WTC11 (cell line): Measurements from ENCODE around the gene CTIF. TPM values are rescaled to one million over a fixed set of nuclear protein-coding genes. Genes with fewer than 3 reads are reported as not detected.

Experiments used
- ATAC-seq: fragments of 200-7000 bp; cut with Tn5 transposase; 2 replicates; pipeline ENCODE4 v1.10.0; 2021; ENCODE audit warnings: mild to moderate bottlenecking, moderate library complexity
- CTCF ChIA-PET: fragments of 300-600 bp; sonication (Branson Sonifier 250); formaldehyde crosslinking; loops from one replicate; lab custom pipeline; 2021; ENCODE audit warnings: antibody characterized with exemption; lab: Charles Lee
- POLR2A ChIA-PET: fragments of 350-600 bp; sonication (Branson Sonifier 250); formaldehyde crosslinking; loops from one replicate; lab custom pipeline; 2021; ENCODE audit warnings: antibody characterized with exemption; lab: Charles Lee
- DNase-seq: peaks from one replicate; pipeline ENCODE4 v3.0.0; 2021; ENCODE audit warnings: low spot score
- H3K27ac Mint-ChIP-seq: 2 replicates; pipeline ENCODE4 v1.8.0; 2021; ENCODE audit warnings: mixed read lengths
- H3K27me3 Mint-ChIP-seq: 2 replicates; pipeline ENCODE4 v1.8.0; 2021; ENCODE audit warnings: low read depth, mild to moderate bottlenecking, moderate library complexity, mixed read lengths
- H3K36me3 Mint-ChIP-seq: 2 replicates; pipeline ENCODE4 v1.8.0; 2021; ENCODE audit warnings: mixed read lengths
- H3K4me1 Mint-ChIP-seq: 2 replicates; pipeline ENCODE4 v1.8.0; 2022; ENCODE audit warnings: mixed read lengths
- H3K4me3 Mint-ChIP-seq: 2 replicates; pipeline ENCODE4 v1.8.0; 2021; ENCODE audit warnings: mild to moderate bottlenecking, moderate library complexity, mixed read lengths
- H3K9me3 Mint-ChIP-seq: 2 replicates; pipeline ENCODE4 v1.8.0; 2021; ENCODE audit warnings: mixed read lengths
- ARID4B ChIP-seq: sonication (generic); formaldehyde crosslinking; IDR thresholded peaks from 2 replicates; pipeline ENCODE4 v1.8.0; 2023; ENCODE audit warnings: missing genetic modification reagents, mild to moderate bottlenecking, borderline replicate concordance
- ATF1 ChIP-seq: sonication (generic); formaldehyde crosslinking; IDR thresholded peaks from 2 replicates; pipeline ENCODE4 v1.8.1; 2023; ENCODE audit warnings: mild to moderate bottlenecking, moderate library complexity, missing genetic modification reagents
- CDX4 ChIP-seq: fragments of 250-450 bp; sonication (Bioruptor Pico); IDR thresholded peaks from 2 replicates; pipeline ENCODE4 v1.9.0; 2021; ENCODE audit warnings: moderate library complexity, mild to moderate bottlenecking, inconsistent platforms, borderline replicate concordance
- ELF4 ChIP-seq: sonication (generic); formaldehyde crosslinking; IDR thresholded peaks from 2 replicates; pipeline ENCODE4 v1.8.1; 2022; ENCODE audit warnings: low read depth, mild to moderate bottlenecking, moderate library complexity, missing genetic modification reagents
- EMX1 ChIP-seq: fragments of 250-450 bp; sonication (Bioruptor Pico); IDR thresholded peaks from 2 replicates; pipeline ENCODE4 v1.8.0; 2021; ENCODE audit warnings: mild to moderate bottlenecking
- ERG ChIP-seq: fragments of 250-450 bp; sonication (Bioruptor Pico); IDR thresholded peaks from 2 replicates; pipeline ENCODE4 v1.8.0; 2021; ENCODE audit warnings: mild to moderate bottlenecking
- ESRRA ChIP-seq: sonication (generic); formaldehyde crosslinking; IDR thresholded peaks from 2 replicates; pipeline ENCODE4 v1.8.1; 2022; ENCODE audit warnings: mild to moderate bottlenecking, missing genetic modification reagents, borderline replicate concordance
- HMGA2 ChIP-seq: fragments of 250-450 bp; sonication (Bioruptor Pico); IDR thresholded peaks from 2 replicates; pipeline ENCODE4 v1.4.0; 2021; ENCODE audit warnings: mild to moderate bottlenecking, moderate library complexity
- IRF2 ChIP-seq: sonication (generic); formaldehyde crosslinking; IDR thresholded peaks from 2 replicates; pipeline ENCODE4 v1.8.0; 2022; ENCODE audit warnings: low read depth, missing genetic modification reagents, borderline replicate concordance
- MAX ChIP-seq: sonication (generic); formaldehyde crosslinking; IDR thresholded peaks from 2 replicates; pipeline ENCODE4 v1.8.0; 2022; ENCODE audit warnings: mild to moderate bottlenecking, missing genetic modification reagents
- MLX ChIP-seq: sonication (generic); formaldehyde crosslinking; IDR thresholded peaks from 2 replicates; pipeline ENCODE4 v1.8.1; 2023; ENCODE audit warnings: mild to moderate bottlenecking, missing genetic modification reagents, moderate library complexity
- MXD4 ChIP-seq: fragments of 250-450 bp; sonication (Bioruptor Pico); IDR thresholded peaks from 2 replicates; pipeline ENCODE4 v1.8.0; 2021; ENCODE audit warnings: mild to moderate bottlenecking, moderate library complexity, borderline replicate concordance
- NFATC4 ChIP-seq: fragments of 250-450 bp; sonication (Bioruptor Pico); IDR thresholded peaks from 2 replicates; pipeline ENCODE4 v1.9.0; 2021; ENCODE audit warnings: mild to moderate bottlenecking
- RORB ChIP-seq: fragments of 250-450 bp; sonication (Bioruptor Pico); IDR thresholded peaks from 2 replicates; pipeline ENCODE4 v1.9.0; 2021; ENCODE audit warnings: mild to moderate bottlenecking
- SMAD3 ChIP-seq: sonication (generic); formaldehyde crosslinking; IDR thresholded peaks from 2 replicates; pipeline ENCODE4 v1.8.0; 2022; ENCODE audit warnings: missing genetic modification reagents, mild to moderate bottlenecking, borderline replicate concordance
- TP53 ChIP-seq: sonication (generic); formaldehyde crosslinking; IDR thresholded peaks from 2 replicates; pipeline ENCODE4 v1.8.1; 2023; ENCODE audit warnings: mild to moderate bottlenecking, missing genetic modification reagents
- USF1 ChIP-seq: sonication (generic); formaldehyde crosslinking; IDR thresholded peaks from 2 replicates; pipeline ENCODE4 v1.8.0; 2022; ENCODE audit warnings: mild to moderate bottlenecking, missing genetic modification reagents
- ZBTB21 ChIP-seq: sonication (generic); formaldehyde crosslinking; IDR thresholded peaks from 2 replicates; pipeline ENCODE4 v1.8.1; 2023; ENCODE audit warnings: mild to moderate bottlenecking, missing genetic modification reagents, borderline replicate concordance
- ZNF138 ChIP-seq: sonication (generic); formaldehyde crosslinking; conservative IDR thresholded peaks from 2 replicates; pipeline ENCODE4 v1.8.1; 2022; ENCODE audit warnings: mild to moderate bottlenecking, moderate library complexity, missing genetic modification reagents
- ZNF512 ChIP-seq: sonication (generic); formaldehyde crosslinking; IDR thresholded peaks from 2 replicates; pipeline ENCODE4 v1.8.1; 2022; ENCODE audit warnings: missing genetic modification reagents, borderline replicate concordance
- total RNA-seq: library from RNA; stranded (reverse); gene quantifications from 3 replicates; pipeline ENCODE4 v1.2.3, GENCODE V29; 2021

CTIF gene
- total RNA-seq, 1 experiment from 2014 or later, result 28.5 TPM

- no peak for ATAC-seq
- CTCF ChIA-PET, result interaction anchor here (0.8 kb wide), 1 partner anchor 74 kb away, joined by 3 read pairs; no protein-coding TSS in a partner anchor
- Mint-ChIP-seq H3K4me3 (no peak overlapping the region), H3K27ac (no peak overlapping the region; the same call in 1 of the 2 replicates), H3K27me3 (no peaks in the 10 kb centered on the region), H3K36me3 (peaks cover 8% of the 10 kb centered on the region), H3K9me3 (0 out of 2 replicates have a peak, but pooled peaks cover 4% of the 10 kb centered on the region), H3K4me1 (peaks cover 9% of the 10 kb centered on the region)
- TF ChIP-seq SMAD3 (CRISPR knock-in tag) (no peak), EMX1 (CRISPR knock-in tag) (no peak), ATF1 (no peak), ZNF512 (CRISPR knock-in tag) (no peak), IRF2 (CRISPR knock-in tag) (no peak), CDX4 (CRISPR knock-in tag) (no peak), TP53 (CRISPR knock-in tag) (no peak), ZBTB21 (CRISPR knock-in tag) (no peak), ARID4B (CRISPR knock-in tag) (no peak), ELF4 (CRISPR knock-in tag) (no peak), ERG (CRISPR knock-in tag) (no peak), USF1 (no peak), ZNF138 (CRISPR knock-in tag) (no peak), NFATC4 (no peak), MAX (no peak), MXD4 (CRISPR knock-in tag) (no peak), HMGA2 (CRISPR knock-in tag) (no peak), ESRRA (CRISPR knock-in tag) (no peak), RORB (CRISPR knock-in tag) (no peak), MLX (CRISPR knock-in tag) (no peak)
- DNase-seq, result no peak
- POLR2A ChIA-PET, result no interaction called here
Measured at GRCh38 chr18:48766026-48766425, 227.2 kb downstream of the CTIF start.
